NCI-H187 (cell line): ENCODE measurements around the gene HACD1.

Experiments
- DNase-seq, 2 experiments: peaks; one replicate each; lab custom pipeline; 2025; lab: John Stamatoyannopoulos, UW

Gene HACD1, protein sequence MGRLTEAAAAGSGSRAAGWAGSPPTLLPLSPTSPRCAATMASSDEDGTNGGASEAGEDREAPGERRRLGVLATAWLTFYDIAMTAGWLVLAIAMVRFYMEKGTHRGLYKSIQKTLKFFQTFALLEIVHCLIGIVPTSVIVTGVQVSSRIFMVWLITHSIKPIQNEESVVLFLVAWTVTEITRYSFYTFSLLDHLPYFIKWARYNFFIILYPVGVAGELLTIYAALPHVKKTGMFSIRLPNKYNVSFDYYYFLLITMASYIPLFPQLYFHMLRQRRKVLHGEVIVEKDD

GRCh38 chr10:17617031-17617911 is at the start of gene HACD1:
HACD1 (minus strand) TSS chr10:17617374; CDS start chr10:17617339, 35 bp downstream.
- DNase-seq, result no peak

- no peak for DNase-seq
Observed at GRCh38 chr10:17665747-17666146, 48.6 kb upstream of the HACD1 start.

DNA sequence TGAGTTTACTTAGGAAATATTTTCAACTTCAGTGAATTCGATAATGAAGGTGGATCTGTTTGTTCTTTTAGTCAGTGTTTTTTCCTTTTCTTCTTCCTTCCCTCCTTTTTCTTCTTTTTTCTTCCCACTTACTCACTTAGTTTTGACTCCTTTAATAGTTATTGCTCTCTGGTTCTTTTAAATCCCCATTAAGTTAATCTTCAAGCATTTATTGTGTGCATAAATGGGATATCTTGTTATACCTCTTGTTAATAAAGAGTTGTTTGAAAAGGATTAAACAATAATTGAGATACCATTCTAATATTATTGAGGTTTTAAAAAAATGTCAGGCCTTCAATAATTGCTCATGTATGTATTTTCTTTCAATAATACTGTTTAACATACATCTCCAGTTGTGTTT is 46.3 kb upstream of the HACD1 start:
- DNase-seq, result no peak

DNA sequence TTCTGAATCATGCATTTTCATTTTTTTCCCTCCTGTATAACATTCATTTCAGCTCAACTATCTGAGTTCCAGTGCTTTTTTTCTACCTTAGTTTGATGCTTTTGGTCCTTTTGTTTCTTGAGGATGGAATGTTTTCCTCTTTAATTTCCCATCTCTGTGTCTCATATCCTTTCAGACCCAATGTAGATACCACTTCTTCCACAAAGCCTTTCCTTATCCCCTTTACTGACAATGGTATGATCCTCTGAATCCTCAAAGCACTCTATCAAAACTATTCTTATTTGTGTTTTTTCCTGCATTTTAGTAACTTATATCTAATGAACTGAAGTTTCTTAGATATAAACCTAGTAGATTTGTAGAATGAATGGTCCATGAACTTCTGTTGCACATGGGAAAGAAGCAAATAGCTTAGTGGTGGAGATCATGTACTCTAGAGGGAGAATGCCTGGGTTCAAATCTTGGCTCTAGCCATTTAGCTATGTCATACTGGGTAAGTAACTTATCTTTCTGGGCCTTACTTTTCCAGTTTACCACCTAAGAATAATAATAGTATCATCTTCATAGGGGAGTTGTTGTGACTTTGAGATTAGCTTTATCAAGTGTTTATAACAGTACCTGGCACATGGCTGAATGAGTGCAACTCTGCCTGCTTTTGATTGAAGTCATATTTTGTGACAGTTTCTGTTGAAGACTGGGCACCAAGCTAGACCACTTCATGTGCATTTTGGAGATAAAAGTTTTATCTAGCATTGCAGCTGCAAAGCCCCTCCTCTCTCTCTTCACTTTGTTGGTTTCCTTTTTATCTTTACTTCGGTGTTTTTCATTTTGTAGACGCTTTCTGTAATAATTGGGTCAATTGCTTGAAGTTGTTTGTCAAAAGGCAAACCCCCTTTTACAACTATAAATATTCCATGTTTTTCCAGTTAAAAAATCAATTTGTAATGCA is 45.3 kb upstream of the HACD1 start:
- DNase-seq, result no peak

DNA sequence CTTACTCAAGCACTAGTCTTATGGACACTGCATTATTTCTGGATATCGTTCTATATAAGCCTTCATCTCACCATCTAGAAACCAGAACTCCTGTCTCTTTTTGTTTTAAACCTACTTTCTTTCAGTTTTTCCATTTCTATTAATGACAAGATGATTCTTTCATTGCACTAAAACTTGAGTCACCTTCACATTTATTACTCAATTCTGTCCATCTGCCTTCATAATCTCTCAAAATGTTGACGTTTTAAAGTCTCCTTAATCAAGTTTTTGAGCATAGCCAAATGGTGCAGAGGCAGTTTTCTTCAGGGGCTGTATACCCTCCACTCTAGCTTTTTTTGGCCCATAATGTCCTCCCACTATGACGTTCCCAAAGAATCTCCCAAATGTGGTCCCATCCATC is 44.3 kb upstream of the HACD1 start:
- no peak for DNase-seq

GRCh38 chr10:17660921-17661320 is 43.7 kb upstream of the HACD1 start:
- DNase-seq, result no peak

DNA sequence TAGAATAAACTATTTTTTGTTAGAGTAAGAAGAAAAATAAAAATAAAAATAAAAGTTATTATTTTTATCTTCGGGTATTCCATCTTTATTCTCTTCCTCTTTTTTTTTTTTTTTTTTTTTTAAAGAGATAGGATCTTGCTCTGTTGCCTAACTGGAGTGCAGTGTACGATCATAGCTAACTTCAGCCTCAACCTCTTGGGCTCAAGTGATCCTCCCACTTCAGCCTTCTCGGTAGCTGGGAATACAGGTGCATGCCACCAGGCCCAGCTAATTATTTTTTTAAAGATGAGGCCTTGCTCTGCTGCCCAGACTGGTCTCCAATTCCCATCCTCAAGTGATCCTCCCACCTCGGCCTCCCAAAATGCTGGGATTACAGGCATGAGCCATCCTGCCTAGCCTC is 42.2 kb upstream of the HACD1 start:
- DNase-seq, result no peak

GRCh38 chr10:17657103-17657500 is 39.9 kb upstream of the HACD1 start:
- no peak for DNase-seq

GRCh38 chr10:17655567-17656146 is 38.5 kb upstream of the HACD1 start:
- DNase-seq, result no peak

DNA sequence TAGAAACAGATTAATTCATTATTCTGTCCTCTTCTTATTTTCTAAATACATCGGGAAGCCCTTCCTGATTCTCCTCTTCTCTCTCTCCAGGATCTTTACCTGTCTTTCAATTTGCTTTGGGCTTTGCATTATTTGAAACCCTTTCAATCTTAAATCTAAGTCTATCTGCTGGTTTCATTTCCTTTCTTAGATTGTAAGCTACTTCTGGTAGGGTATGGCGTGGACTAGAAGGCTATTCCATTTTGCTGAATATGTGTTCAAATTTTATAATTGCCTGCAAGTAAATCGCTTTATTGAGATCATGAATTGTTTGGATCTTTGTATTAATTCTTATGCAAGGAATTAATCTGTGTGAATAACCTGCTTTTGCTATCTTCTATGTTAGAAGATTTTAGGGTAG is 37.8 kb upstream of the HACD1 start:
- DNase-seq, result no peak

- no peak for DNase-seq
Observed at GRCh38 chr10:17652585-17652984, 35.4 kb upstream of the HACD1 start.

DNA sequence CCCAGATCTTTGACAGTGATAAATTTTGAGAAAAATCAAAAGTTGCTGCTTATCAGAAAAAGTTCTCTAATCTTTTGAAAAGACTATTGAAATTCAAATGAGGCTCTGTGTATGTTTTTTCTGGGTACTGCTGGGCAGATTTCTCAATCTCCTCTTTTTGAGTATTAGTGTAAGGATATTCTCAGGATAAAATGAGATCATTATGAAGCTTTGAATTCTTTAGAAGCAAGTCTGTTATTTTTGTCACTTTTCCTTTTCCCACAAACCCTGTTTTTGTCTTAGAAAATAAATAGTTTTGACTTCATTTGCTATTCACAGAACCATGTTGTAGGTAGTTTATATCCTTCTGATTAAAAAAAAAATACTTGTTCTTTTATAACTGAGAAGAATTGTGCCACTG is 34.7 kb upstream of the HACD1 start:
- no peak for DNase-seq

- DNase-seq, result no peak
Observed at GRCh38 chr10:17650416-17650815, 33.2 kb upstream of the HACD1 start.

DNA sequence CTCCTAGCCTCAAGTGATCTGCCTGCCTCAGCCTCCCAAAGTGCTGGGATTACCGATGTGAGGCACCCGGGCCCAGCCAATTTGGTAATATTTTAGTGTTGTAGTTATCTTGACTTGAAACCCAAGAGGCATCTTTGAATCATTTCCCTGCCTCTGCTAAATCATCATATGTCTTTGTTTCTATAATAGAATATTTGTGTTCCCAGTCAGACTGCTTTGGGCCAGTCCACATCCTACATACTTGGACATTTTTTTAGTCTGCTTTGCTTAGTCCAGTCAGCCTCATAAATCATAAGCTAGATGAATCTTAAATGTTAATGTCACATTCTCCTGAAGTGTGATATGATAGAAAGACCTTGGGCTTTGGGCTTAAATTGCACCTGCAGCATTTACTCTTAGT is 32.7 kb upstream of the HACD1 start:
- no peak for DNase-seq

DNA sequence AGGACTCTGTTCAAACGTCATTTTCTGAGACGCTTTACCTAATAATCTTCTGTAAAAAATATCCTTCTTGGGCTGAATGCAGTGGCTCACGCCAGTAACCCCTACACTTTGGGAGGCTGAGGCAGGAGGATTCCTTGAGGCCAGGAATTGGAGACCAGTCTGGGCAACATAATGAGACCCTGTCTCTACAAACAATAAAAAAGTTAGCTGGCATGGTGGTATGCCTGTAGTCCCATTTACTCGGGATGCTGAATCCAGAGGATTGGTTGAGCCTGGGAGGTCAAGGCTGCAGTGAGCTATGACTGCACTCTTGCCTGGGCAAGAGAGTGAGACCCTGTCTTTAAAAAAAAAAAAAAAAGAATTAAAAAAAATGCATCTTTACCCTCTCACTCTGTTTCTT is 31.9 kb upstream of the HACD1 start:
- DNase-seq, result no peak

DNA sequence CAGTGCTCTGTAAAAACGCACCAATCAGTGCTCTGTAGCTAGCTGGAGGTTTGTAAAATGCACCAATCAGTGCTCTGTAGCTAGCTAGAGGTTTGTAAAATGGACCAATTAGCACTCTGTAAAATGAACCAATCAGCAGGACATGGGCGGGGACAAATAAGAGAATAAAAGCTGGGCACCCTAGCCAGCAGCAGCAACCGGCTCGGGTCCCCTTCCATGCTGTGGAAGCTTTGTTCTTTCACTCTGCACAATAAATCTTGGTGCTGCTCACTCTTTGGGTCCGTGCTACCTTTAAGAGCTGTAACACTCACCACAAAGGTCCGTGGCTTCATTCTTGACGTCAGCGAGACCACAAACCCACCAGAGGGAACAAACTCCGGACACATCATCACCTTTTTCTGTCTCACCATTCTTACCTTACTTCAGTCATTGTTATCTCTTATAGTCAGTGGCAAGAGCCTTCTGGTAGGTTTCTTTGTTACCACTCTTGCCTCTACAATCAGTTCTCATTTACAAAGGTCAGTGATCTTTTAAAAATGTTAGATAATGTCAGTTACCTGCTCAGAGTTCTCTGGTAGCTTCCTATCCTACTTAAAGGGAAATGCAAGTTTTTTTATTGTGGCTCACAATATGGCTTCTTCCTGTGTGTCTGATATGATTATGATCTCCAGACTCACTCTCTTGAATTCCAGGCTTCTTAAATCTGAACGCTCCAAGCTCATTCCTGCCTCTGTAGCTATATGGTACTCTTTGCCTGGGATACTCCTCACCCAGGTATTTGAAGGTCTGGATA is 31.3 kb upstream of the HACD1 start:
- no peak for DNase-seq

- DNase-seq, result no peak
Observed at GRCh38 chr10:17647326-17647725, 30.2 kb upstream of the HACD1 start.

DNA sequence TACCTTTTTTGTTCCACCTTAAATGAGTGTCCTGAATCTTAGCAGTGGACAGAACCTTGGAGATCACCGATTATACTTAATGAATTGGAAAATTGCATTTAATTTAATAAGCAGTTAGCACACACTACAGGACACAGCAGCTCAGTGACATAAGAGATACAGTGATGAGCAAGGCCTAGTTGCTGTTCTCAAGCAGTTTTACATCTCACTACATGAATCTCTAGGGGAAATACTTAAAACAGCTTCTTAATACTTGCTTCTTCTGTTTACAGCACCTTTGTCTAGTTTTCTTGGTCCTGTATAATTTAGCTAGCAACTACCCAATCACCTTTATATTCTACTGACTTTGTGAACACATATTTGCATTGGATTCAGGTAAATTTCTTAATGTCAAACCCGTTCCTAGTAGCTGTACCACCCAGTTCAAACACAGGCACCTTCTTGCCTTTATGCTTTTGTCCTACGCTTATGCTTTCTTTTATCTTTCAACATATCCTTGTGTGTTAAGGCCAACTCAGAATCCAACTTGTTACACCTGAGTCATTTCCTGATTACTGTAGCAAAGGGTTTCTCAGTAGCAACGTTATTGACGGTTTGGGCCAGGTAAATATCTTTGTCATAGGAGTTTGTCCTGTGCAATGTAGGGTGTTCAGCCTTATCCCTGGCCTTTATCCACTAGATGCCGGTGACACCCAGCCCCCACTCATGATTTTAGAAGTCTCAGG is 28.6 kb upstream of the HACD1 start:
- no peak for DNase-seq

GRCh38 chr10:17644485-17644943 is 27.3 kb upstream of the HACD1 start:
- DNase-seq, result no peak

GRCh38 chr10:17643755-17644484 is 26.7 kb upstream of the HACD1 start, which contains the start of gene STAM:
STAM (plus strand) TSS chr10:17644151; CDS start chr10:17644340, 189 bp downstream.
- peak; percentile 79 to 83 for DNase-seq
